Muscle of arm (tissue), 12 donors: ENCODE results near the gene MZB1. TPM values are rescaled to one million over a fixed set of nuclear protein-coding genes. Genes with fewer than 3 reads are reported as not detected.

Source experiments
- polyA plus RNA-seq, 12 donors: library from polyadenylated mRNA; unstranded; fragments of 120-200 nt; gene quantifications; one replicate each; pipeline ENCODE4 v1.2.1, GENCODE V29; 2013; ENCODE audit not compliant: insufficient read length in 12 of 12

Gene MZB1
- polyA plus RNA-seq, 12 donors: 0.10 to 3.0 (median 0.39) TPM; not detected in 2

Other genes with a start within 250 kb of the MZB1 start
- 10 to 100 TPM in 11 of 12 donors, not detected in 1; 19.6 to 46.8 (median 27.2) TPM for gene SIL1, start 191.5 kb downstream of the MZB1 start, polyA plus RNA-seq
- 100 to 1,000 TPM in 11 of 12 donors, not detected in 1; 259 to 407 (median 356) TPM for gene MATR3, start 96.2 kb downstream of the MZB1 start, polyA plus RNA-seq
- gene PAIP2, start 48.1 kb downstream of the MZB1 start, polyA plus RNA-seq: 100 to 1,000 TPM in 11 of 12 donors, not detected in 1; 102 to 182 (median 133) TPM
- gene SLC23A1, start 6.6 kb downstream of the MZB1 start, polyA plus RNA-seq: 1 to 10 TPM in 1 of 12 donors, under 1 TPM in 9, not detected in 2; 0.14 to 1.5 (median 0.56) TPM
- 10 to 100 TPM in 11 of 12 donors, not detected in 1; 12.2 to 61.0 (median 29.0) TPM for gene PROB1, start 5.2 kb upstream of the MZB1 start, polyA plus RNA-seq
- 10 to 100 TPM in 5 of 12 donors, 1 to 10 TPM in 5, not detected in 2; 7.1 to 13.2 (median 10.6) TPM for gene SPATA24, start 14.2 kb upstream of the MZB1 start, polyA plus RNA-seq
- gene DNAJC18, start 49.6 kb upstream of the MZB1 start, polyA plus RNA-seq: 10 to 100 TPM; 10.4 to 82.0 (median 27.2) TPM
- gene ECSCR, start 72.8 kb upstream of the MZB1 start, polyA plus RNA-seq: 10 to 100 TPM in 11 of 12 donors, not detected in 1; 19.1 to 53.2 (median 34.0) TPM
- gene SMIM33, start 81.1 kb upstream of the MZB1 start, polyA plus RNA-seq: not detected
- gene STING1, start 92.8 kb upstream of the MZB1 start, polyA plus RNA-seq: 10 to 100 TPM in 11 of 12 donors, not detected in 1; 17.0 to 48.5 (median 31.8) TPM
- 100 to 1,000 TPM in 10 of 12 donors, 10 to 100 TPM in 1, not detected in 1; 86.7 to 157 (median 138) TPM for gene UBE2D2, start 171.4 kb upstream of the MZB1 start, polyA plus RNA-seq